Fibroblast of lung (primary cell): Measurements from ENCODE around the gene DHX35. TPM values are rescaled to one million over a fixed set of nuclear protein-coding genes. Genes with fewer than 3 reads are reported as not detected.

Source experiments
- DNase-seq, 2 donors: peaks; one replicate each; pipeline versions ENCODE4 v3.0.0 to v3.0.0-alpha.2; 2010; ENCODE audit warnings: low read depth in 2 of 2
- H2AFZ ChIP-seq: 2 replicates; pipeline ENCODE4 v1.5.1; 2012; ENCODE audit warnings: low read length, control low read depth, inconsistent platforms
- H3K27ac ChIP-seq: 2 replicates; pipeline ENCODE4 v1.5.1; 2011; ENCODE audit warnings: low read length, control low read depth; ENCODE audit not compliant: insufficient read depth
- H3K27me3 ChIP-seq: 2 replicates; pipeline ENCODE4 v1.5.1; 2011; ENCODE audit warnings: mild to moderate bottlenecking, low read length; ENCODE audit not compliant: control insufficient read depth, insufficient read depth
- H3K36me3 ChIP-seq: 2 replicates; pipeline ENCODE4 v1.5.1; 2011; ENCODE audit warnings: low read length; ENCODE audit not compliant: control insufficient read depth, insufficient read depth
- H3K4me1 ChIP-seq: 2 replicates; pipeline ENCODE4 v1.5.1; 2011; ENCODE audit warnings: low read length; ENCODE audit not compliant: control insufficient read depth, insufficient read depth; ENCODE audit errors: extremely low read depth
- H3K4me2 ChIP-seq: 2 replicates; pipeline ENCODE4 v1.5.1; 2011; ENCODE audit warnings: low read length, control low read depth; ENCODE audit not compliant: insufficient read depth; ENCODE audit errors: extremely low read depth
- H3K4me3 ChIP-seq, 4 experiments: fragments of 200-600 bp in 1 of 4; sonication (generic) in 1 of 4; replicated peaks in 1 of 4; 2 replicates each; pipeline ENCODE4 v1.5.1; 2011 to 2016; ENCODE audit warnings: low read length in 4 of 4, low read depth in 3 of 4, mild to moderate bottlenecking in 3 of 4, control low read depth in 2 of 4, inconsistent platforms in 1 of 4, mixed read lengths in 1 of 4; ENCODE audit not compliant: insufficient read depth in 1 of 4; ENCODE audit errors: control extremely low read depth in 1 of 4
- H3K79me2 ChIP-seq: 2 replicates; pipeline ENCODE4 v1.5.1; 2012; ENCODE audit warnings: mild to moderate bottlenecking, low read length, inconsistent platforms; ENCODE audit not compliant: control insufficient read depth, insufficient read depth
- H3K9ac ChIP-seq: 2 replicates; pipeline ENCODE4 v1.5.1; 2011; ENCODE audit warnings: mild to moderate bottlenecking, low read length, control low read depth; ENCODE audit not compliant: insufficient read depth
- H3K9me3 ChIP-seq: 2 replicates; pipeline ENCODE4 v1.5.1; 2012; ENCODE audit warnings: low read depth, low read length; ENCODE audit not compliant: control insufficient read depth, insufficient read depth
- H4K20me1 ChIP-seq: 2 replicates; pipeline ENCODE4 v1.5.1; 2011; ENCODE audit warnings: low read length; ENCODE audit not compliant: control insufficient read depth, insufficient read depth; ENCODE audit errors: extremely low read depth
- EZH2 ChIP-seq: IDR thresholded peaks from 2 replicates; pipeline ENCODE4 v1.5.1; 2012; ENCODE audit warnings: low read length, control low read depth, mild to moderate bottlenecking; ENCODE audit errors: missing control alignments
- polyA plus RNA-seq, 2 donors: library from polyadenylated mRNA; depleted of rRNA in 1 of 2; stranded (reverse) in 1 of 2; unstranded in 1 of 2; fragments of >200 nt; gene quantifications; 2 replicates each; pipeline ENCODE4 v1.2.1, GENCODE V29; 2011 to 2012; ENCODE audit warnings: missing spikeins in 1 of 2
- total RNA-seq: library from RNA; depleted of rRNA; stranded (reverse); fragments of >200 nt; gene quantifications from 2 replicates; pipeline ENCODE4 v1.2.1, GENCODE V29; 2014
- TF ChIP-seq, protein P1 (sequence below), 2 donors: IDR thresholded peaks in 1 of 2; conservative IDR thresholded peaks in 1 of 2; 1 replicate in 1 of 2; 2 replicates in 1 of 2; pipeline ENCODE4 v1.5.1; 2011 to 2012; ENCODE audit warnings: low read length in 2 of 2, control low read depth in 1 of 2, inconsistent platforms in 1 of 2, low read depth in 1 of 2, mild to moderate bottlenecking in 1 of 2

DHX35 gene
- total and polyA plus RNA-seq, 2 donors (not counting 1 experiment from before 2014, with no cell fraction given): 11.4 to 12.1 TPM

- no peak overlapping the region for H3K27ac ChIP-seq
- TF ChIP-seq EZH2: no peak
- TF ChIP-seq, protein P1, sequence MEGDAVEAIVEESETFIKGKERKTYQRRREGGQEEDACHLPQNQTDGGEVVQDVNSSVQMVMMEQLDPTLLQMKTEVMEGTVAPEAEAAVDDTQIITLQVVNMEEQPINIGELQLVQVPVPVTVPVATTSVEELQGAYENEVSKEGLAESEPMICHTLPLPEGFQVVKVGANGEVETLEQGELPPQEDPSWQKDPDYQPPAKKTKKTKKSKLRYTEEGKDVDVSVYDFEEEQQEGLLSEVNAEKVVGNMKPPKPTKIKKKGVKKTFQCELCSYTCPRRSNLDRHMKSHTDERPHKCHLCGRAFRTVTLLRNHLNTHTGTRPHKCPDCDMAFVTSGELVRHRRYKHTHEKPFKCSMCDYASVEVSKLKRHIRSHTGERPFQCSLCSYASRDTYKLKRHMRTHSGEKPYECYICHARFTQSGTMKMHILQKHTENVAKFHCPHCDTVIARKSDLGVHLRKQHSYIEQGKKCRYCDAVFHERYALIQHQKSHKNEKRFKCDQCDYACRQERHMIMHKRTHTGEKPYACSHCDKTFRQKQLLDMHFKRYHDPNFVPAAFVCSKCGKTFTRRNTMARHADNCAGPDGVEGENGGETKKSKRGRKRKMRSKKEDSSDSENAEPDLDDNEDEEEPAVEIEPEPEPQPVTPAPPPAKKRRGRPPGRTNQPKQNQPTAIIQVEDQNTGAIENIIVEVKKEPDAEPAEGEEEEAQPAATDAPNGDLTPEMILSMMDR (conservative IDR thresholded peaks at IDR 0.05 in 1 of 2, IDR thresholded peaks at IDR 0.05 in 1 of 2; ENCODE audit: low read depth in 1 of 2, low read length in 2 of 2): no peak
- no peaks in the 10 kb centered on the region for H3K27me3 ChIP-seq
- no peaks in the 10 kb centered on the region for H4K20me1 ChIP-seq
- H3K79me2 ChIP-seq: no peaks in the 10 kb centered on the region
- peak in 1 of 2 donors; percentile 56 for DNase-seq
- H3K4me1 ChIP-seq: peaks cover 11% of the 10 kb centered on the region
- no peaks in the 10 kb centered on the region for H3K36me3 ChIP-seq
- H3K4me2 ChIP-seq: no peak overlapping the region
- no peak overlapping the region for H3K9ac ChIP-seq
- H2AFZ ChIP-seq: no peak overlapping the region
- H3K9me3 ChIP-seq: no peaks in the 10 kb centered on the region
- H3K4me3 ChIP-seq: no peak overlapping the region
These were observed 13.5 kb downstream of the DHX35 start for GRCh38 chr20:38975539-38976120.

DNA sequence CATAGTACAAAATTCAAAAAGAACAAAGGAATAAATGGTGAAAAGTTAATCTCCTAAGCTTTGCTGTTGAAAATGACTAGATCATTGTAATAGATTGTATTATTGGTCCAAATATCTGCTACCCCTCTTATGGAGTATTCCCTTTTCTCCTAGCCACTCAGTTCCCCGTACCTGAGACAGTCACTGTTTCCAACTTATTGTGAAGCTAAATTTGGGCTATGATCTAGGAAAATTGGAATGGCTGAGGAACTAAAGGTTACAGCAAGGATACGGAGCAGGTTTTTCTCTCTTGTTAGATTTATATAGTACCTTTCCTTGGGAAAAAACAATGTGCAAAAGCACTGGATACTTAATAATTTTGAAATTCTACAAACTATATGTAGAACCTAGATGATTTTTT, 17.3 kb downstream of the DHX35 start:
- H3K36me3 ChIP-seq: no peaks in the 10 kb centered on the region
- no peak for DNase-seq
- no peaks in the 10 kb centered on the region for H3K9me3 ChIP-seq
- H3K4me1 ChIP-seq: no peaks in the 10 kb centered on the region
- peaks cover 2% of the 10 kb centered on the region for H3K79me2 ChIP-seq
- no peak overlapping the region for H3K9ac ChIP-seq
- no peaks in the 10 kb centered on the region for H4K20me1 ChIP-seq
- TF ChIP-seq EZH2: no peak
- TF ChIP-seq, protein P1 (conservative IDR thresholded peaks at IDR 0.05 in 1 of 2, IDR thresholded peaks at IDR 0.05 in 1 of 2; ENCODE audit: low read depth in 1 of 2, low read length in 2 of 2): no peak
- no peak overlapping the region for H3K4me2 ChIP-seq
- H3K27me3 ChIP-seq: no peaks in the 10 kb centered on the region
- H3K27ac ChIP-seq: no peak overlapping the region
- H2AFZ ChIP-seq: no peak overlapping the region
- H3K4me3 ChIP-seq: no peak overlapping the region

- H3K36me3 ChIP-seq: no peaks in the 10 kb centered on the region
- no peak overlapping the region for H3K4me3 ChIP-seq
- H3K4me2 ChIP-seq: no peak overlapping the region
- H3K9me3 ChIP-seq: no peaks in the 10 kb centered on the region
- TF ChIP-seq EZH2: no peak
- TF ChIP-seq, protein P1 (conservative IDR thresholded peaks at IDR 0.05 in 1 of 2, IDR thresholded peaks at IDR 0.05 in 1 of 2; ENCODE audit: low read depth in 1 of 2, low read length in 2 of 2): no peak
- no peak for DNase-seq
- no peaks in the 10 kb centered on the region for H3K27me3 ChIP-seq
- H2AFZ ChIP-seq: no peak overlapping the region
- peaks cover under 1% of the 10 kb centered on the region for H3K4me1 ChIP-seq
- H3K9ac ChIP-seq: no peak overlapping the region
- H3K79me2 ChIP-seq: peaks cover 2% of the 10 kb centered on the region
- H3K27ac ChIP-seq: no peak overlapping the region
- H4K20me1 ChIP-seq: no peaks in the 10 kb centered on the region
These were observed 17.7 kb downstream of the DHX35 start for GRCh38 chr20:38979842-38980241.
